Measurements from ENCODE around the gene PAH.

PAH gene

DNA sequence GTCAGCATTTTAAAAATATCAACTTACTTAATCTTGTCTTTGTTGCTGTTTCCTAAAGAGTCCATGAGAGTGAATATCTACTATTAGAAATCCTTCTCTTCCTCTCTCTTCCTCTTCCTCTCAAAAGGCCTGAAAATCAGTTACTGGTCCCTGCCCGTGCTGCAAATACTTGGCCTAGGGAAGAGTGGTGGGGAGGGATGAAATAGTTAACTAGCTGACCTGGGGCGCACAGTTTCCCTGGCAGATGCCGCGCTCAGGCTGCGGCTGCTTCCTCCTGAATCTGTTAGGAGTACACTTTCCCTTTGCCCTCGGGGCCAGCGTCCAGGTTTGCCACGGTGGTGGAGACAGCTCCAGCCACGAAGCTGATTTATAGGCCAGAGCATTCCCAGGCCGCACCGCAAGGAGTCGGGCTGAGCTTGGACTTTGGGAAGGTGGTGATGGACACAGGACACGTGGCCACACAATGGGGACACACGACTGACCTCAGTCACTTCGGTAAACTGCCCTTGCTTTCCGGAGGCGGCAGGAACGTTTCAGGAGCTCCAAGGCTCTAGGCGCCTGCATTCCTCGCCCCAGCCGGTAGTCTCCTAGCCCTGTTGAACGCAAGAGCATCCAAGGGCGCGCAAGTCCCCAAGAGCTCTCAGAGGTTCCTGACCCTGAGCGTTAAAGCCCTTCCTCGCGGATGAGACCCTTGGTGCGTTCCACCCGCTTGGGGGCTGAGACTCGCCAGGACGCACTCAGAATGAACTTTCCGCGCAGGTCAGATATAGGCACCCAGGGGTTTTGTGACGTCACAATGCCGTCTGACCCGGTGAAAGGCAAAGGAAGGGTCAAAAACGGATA is 33.3 kb upstream of the PAH start:
- DNase-seq, result peak; percentile 90 to 94

DNA sequence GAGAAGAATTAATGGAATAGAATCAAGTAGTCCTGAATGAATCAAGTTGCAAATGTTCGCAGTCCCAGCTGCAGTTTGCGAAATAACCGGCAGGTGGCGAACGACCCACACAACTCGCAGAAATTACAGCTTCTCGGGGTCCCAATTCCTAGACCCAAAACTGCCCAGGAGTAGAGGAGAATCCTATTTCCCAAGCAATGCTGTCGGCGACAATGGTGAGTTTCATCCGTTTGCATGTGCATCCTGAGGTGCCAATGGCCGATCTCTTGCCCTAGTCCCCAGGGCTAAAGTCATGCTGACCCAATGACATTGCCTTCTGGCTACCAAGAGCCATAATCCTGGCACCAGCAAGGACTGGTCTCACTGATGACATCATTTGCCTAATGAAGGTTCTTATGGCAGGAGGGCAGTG is 31.9 kb upstream of the PAH start:
- peak; percentile 79 to 88 for DNase-seq

DNA sequence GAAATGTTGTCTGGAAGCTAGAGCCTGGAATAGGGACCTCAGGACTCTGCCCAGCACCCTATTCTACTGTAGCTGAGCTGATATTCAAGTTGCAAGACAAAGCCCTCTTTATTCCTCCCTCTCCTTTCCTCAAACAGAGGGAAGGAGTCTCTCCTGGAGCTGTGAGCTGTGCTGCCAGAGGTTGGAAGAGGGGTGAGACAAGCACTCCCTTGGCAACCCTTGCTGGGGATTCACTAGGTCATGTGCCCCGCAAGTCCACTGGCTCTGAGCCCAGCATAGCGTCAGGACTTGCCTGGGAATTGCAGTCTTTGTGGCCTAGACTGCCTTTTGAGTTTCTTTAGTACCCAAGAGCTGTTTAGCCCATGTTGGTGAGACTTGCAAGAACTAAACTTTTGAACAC is 29.0 kb upstream of the PAH start:
- no peak for DNase-seq

DNA sequence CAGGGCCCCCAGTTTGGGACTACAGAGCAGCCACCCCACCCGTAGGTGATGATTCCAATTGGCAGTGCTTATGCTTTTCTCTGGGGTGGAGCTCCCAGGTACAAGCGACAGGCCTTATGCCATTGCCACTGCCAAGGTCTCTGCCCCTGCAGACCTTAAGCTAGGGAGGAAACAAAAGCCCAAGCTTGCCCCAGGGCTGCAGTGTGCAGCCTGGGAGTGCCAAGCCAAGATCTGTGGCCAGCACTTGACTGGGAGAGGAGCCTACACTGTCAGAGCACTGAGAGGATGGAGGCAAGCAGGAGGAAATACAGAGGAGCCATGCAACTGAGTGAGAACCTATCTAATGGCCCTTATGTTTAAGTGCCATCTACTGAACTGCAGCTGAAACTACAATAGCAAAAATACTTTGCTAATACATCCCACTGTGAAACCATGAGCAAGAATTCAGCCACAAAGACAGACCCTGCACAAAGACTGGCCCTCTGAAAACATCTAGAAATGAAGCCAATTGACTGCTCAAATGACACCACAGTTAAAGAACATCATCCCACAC is 22.7 kb upstream of the PAH start:
- DNase-seq, result no peak

DNA sequence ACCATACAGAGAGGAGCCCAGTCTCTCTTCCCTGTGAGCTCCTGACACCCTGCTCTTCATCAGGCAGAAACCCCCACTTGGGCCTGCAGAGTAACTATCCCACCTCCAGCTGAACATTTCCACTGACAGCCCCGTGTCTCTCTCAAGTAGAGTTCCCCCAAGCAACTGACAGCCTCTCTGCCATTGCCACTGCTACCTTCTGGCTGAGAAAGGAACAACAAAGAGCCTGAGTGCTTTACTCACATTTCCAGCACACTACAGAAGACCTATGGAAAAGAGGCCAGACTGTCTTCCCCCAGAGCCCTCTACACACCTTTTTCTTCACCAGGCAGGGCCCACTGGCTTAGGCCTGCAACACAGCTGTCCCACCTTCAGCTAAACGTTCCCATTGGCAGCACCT is 22.0 kb upstream of the PAH start:
- DNase-seq, result no peak

DNA sequence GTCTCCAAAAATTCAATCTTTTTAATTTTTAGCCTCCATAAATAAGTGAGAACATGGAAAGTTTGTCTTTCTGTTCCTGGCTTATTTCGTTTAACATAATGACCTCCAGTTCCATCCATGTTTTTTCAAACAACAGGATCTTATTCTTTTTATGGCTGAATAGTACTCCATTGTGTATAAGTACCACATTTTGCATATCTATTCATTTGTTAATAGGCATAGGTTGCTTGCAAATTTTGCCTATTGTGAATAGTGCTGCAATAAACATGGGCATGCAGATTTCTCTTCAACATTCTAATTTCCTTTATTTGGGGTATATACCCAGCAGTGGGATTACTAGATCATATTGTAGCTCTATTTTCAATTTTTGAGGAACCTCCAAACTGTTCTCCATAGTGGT is 16.1 kb upstream of the PAH start:
- DNase-seq, result no peak

DNA sequence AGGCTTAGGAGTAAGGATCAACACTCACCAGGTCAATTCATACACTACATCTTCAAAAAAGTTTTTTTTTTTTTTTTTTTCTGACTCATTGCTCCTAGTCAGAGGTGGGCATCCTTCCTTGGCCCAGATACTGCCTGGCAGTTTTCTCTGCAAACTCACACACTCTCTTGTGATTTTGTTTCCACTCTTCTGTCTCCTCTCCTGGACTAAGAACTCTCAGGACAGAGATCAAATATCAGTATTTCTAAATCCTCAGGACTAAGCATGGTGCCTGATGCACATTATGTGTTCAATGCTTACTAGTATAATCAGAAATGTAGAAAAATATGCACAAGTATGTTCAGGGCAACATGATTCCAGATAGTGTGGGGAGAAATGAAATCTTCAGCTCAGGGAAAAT is 10.2 kb upstream of the PAH start:
- DNase-seq, result no peak

DNA sequence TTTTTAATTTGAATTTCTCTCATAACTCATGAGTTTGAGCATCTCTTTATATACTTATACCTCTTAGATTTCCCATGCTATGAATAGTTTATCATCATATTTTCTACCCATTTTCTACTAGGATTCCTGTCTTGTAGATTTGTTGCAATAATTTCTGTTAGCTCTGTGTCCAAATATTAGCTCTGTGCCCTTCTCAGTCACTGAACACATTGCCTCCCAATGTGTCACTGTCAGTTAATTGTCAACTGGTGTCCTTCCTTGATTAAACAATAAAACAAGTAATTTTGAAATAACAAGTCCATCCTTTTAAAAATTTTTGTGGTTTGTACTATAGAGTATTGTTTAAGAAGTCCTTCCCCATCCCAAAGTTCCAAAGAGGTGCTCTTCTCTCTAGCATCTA is 4.2 kb upstream of the PAH start:
- DNase-seq, result no peak

DNA sequence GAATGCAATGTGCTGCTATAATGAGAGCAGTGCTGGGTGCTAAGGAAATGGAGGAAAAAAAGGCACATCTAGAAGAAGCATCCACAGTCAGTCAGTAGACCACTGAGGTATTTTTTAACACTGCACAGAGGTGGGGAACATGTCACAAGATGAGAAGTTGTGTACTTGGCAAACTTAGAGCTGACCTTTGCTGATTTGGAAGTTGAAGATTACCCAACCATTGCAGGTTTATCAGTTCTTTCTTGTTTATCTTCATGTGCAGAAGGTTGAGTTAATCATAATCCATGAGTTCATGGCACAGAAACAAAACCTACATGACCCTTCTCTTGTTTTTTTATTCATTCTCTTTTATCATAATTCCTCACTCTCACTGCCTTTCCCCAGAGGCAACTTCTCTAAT is 3.2 kb upstream of the PAH start:
- no peak for DNase-seq

DNA sequence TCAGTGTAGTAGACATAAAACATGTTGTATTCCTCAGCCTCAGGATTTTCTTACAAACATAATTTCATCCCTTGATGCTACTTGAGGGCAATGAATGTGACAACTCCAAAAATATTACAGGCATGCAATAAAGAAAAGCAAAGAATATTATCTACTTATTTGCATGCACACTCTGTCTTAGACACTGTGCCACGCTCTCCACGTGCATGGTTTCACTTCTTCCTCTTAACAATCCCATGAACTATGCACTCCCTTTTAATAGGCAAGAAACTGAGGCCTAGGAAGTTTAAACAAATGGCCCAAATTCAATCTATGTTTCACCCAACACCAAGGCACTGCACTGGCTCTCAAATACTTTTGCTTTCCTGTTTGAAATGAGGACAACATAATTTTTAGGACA is 1.8 kb upstream of the PAH start:
- no peak for DNase-seq

DNA sequence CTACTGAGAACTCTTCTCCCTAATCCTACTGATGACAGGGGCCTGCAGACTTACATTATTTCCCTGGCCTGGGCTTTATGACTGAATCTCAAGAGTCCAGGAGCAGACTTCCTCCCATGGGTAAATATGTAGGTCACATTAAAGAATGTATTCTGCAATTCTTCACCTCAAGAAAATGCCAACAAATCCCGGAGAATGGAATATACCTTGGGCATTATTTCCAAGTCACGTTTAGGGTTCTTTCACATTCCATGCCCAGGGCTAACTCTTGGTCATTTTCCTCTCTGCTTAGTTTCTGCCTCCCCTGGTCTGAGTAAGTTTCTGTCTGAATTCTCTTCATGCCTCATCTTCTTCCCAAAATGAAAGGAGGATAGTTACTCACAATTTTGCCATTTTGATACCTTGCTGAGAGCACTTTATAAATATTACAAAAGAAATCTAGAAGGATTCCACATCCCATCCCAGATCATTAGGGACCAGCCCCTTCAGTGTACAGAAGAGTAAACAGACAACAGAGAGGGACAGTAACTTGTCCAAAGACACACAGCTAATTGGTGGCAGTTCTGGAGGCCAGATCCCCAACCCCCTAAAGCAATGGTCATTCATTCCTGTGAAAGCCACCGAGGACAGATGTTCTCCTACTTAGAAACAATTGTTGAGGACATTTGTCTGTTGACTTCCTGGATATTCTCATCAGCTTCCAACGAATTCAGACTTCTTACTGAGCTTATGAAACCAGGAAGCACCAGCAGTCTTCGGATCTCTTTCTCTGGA is 605 bp downstream of the PAH start:
- DNase-seq, result no peak

DNA sequence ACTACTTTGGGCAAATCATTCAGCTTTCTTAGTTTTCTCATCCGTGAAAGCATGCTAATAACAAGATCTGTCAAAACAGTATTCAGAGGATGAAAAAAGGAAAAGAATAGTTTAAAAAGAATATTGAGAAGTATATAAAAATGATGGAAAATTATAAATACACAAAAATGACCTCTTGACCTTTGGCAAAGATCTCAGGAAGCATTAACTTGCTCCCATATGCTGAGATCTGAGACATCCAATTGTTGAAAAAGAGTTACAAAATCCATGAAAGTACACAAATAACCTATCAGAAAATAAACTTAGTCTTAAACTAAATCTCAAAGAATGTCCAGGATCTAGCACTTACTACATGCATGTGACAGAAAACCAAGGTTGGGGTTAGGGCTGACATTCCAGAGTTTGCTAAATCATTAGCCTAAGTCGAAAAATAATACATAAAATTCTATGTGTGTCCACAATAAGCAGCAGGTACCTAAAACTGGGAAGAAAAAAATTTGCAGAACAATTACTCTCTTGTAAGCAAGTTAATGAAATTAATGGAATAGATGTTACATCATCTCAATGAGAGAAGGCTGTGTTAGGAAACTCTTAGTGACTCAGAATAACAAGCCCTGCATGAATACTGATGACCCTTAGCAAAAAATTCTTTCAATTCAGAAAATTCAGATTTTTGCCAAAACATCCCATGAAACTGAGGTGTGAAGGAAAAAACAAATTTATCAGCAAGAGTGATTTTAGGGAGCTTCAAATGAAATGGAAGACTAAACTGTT is 3.4 kb downstream of the PAH start:
- DNase-seq, result no peak

DNA sequence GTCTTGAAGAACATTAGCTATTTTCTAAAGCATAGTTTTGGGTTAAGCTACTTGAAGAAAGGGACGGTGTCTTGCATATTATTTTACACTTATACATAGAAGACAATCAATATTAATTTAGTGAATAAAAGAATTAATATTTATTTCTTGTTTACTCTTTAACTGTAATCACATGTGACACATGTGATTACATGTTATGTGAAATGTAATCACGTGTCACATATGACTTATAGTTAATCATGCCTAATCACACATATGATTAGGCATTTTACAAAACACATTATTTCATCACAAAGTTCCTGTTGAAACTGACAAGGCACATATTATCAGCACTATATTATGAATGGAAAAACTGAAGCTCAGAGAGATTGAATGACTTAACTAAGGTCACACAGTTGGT is 4.8 kb downstream of the PAH start:
- DNase-seq, result no peak

DNA sequence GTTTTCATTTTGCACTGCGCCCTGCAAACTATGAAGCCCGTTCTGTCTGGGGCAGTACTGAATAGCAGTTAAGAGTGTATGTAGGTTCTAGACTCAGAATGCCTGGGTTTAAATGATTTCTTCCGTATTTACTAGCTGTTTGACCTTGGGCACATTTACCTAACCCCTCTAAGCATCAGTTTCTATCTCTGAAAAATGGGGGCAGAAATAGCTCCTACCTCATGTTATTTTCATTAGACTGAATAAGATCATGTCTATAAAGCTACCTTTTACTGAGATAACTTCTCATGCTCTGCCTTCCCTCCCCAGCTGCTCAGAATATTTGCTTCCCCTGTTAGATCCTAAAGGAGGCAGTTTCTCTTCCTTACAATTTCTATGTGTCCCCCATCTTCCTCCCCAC is 5.7 kb downstream of the PAH start:
- no peak for DNase-seq

DNA sequence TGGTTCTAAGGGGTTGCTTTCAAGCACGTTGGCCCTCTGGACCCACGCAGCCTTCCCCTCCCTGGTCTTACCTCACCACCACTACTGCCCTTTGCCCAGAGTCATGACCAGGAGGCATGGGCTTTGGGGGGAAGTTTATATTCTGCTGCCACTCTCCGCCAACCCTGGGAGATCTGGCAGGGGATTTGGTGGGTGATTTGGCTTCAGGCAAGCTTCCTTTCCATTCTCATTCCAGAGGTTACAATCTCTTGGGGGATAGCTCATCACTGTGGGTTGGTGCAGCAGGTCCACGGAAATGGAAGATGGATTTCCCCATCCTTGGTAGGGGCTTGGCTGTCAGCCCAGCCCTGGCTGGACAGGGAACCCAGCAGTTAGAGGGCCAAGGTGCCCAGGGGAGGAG is 6.3 kb downstream of the PAH start:
- DNase-seq, result no peak

DNA sequence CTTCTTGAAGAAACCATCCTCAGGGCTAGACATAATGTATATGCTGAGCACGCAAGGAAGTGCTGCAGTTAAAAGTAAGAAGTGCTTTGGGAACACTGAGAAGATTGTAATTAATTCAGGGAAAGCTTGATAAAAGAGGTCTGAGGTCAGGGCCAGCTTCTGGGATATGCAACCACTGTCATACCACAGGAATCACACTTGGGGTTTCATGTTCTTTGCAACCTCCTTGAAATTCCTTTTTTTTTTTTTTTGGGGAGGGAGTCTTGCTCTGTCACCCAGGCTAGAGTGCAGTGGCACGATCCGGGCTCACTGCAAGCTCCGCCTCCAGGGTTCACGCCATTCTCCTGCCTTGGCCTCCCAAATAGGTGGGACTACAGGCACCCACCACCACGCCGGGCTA is 6.9 kb downstream of the PAH start:
- DNase-seq, result no peak

DNA sequence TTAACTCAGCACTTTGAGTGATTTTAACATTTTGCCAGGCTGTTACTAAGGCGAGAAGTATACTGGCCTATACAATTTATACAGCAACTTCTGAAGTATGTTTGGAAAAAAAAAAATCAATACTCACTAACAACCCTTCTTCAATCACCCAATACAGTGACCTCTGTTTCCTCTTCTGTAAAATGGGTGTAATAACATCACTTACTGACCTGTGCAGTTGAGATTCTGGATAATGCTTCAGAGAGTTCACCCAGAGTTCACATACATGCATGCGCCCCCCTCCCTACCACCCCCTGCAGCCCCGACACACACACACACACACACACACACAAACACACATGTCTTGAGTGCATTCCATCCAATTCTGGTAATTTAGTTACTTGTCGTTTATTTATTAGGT is 9.1 kb downstream of the PAH start:
- DNase-seq, result no peak

DNA sequence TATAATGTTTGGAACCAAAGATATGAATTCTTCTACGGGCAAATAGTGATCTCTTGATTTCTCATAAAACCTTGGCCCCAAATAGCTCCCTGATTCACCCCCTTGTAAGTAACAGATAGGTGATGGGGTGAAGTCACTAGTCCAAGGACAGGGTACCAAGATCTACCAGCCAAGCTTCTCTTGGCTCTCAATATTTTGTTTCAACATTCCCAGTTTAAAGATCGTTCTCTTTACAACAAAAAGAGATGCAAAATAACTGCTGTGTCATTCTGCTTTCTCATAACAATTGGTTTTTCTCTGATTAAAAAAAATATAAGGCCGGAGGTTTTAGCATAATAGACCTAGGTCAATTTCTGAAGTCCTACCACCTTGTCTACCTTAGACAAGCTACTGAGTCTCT is 11.8 kb downstream of the PAH start:
- DNase-seq, result no peak

DNA sequence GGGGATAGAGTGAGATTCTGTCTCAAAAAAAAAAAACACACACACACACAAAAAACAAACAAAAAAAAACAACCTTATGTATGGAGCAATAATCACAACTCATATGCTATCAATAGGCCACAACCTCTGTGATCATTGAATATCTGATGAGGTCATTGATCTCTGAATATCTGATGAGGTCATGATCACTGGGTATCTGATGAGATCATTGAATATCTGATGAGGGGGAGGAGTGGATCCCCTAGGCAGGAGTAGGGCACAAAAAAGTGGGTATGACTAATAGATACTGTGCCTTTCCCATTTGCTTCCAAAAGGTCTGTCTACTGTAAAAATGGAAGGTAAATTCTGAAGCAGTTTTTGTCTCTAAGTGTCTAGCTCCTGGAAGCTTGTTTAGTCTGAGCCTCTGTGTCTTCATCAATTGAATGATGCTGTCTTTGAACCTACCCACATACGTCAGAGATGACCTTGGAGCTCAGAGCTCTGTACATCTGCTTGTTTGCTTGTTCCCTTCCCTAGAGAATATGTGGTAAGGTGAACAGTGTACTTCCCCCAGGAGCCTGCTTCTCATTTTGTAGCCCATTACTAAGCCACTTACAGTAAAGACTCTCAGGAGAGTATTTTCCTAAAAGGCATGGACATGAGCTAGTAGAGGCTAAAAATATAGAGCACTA is 13.6 kb downstream of the PAH start:
- DNase-seq, result no peak

DNA sequence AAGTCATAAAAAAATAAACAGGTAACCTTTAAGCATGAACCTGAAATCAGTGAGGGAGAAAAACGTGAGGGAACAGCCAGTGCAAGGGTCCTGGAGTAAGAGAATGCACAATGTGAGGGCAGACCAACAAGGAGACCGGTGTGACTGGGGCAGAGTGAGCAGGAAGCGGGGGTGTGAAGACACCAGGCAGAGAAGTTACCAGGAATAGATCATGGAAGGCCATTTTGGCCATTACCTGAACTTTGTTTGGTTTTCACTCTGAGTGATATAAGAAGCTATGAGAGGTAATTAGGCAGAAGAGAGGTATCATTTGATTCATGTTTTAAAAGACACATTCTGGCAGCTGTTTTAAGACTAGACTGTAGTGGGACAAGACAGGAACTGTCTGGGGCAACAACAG is 15.0 kb downstream of the PAH start:
- DNase-seq, result no peak

DNA sequence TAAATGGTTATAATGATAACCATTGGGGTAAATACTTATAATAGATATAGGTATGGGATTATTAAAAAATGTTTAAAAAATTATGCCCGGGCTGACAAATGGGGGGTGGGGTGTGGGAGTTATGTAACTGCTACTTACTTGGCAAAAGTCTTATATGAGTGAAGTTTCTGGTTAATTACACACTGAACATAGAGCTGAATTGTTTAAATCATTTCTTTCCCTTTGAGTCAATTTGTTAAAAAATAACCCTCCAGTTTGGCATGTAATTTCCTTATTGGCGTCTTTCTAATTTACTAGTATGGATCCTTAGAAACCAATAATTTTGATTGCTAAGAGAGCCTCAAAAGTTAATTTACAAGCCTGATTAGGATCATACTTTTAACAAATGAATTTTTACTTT is 16.7 kb downstream of the PAH start:
- DNase-seq, result no peak

DNA sequence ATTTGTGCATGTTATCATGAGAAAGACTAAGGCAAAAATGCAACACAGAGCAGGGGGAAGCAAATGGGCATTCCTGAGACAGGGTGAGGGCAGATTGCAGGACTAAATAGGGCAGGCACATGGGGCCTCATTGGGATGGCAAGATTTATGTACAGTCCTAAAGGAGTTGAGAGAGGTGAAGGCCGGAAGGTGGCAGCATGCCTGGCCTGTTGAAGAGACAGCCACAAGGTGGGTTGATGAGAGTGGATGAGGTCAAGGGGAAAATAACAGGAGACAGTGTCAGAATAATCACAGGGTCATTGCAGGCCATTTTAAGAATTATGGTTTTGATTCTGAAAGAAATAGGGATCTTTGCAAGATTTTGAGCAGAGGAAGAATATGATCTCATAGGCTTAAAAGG is 21.0 kb downstream of the PAH start:
- no peak for DNase-seq

DNA sequence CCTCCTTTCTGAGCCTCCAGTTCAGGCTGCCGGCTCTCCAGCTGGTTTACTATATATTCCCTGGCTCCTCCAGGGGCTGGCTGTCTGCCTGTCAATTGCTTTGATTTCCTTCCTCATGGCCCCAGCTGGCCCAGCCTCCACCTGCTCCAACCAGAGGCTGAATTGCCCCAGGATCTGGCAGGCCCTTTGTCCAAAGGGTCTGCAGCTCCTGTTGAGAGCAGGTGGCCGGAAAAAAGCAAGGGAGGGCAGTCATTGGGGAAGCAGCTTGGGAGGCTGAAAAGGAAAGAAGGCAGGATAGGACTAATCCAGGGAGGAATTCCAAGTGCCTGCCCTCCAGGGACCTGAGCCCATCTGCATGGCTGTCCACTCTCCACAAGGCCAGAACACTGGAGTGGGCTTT is 25.3 kb downstream of the PAH start:
- DNase-seq, result peak; percentile 55 to 57

Data from SHP77 (cell line).